ENCODE results near the gene ARMH1.
A peak's percentile ranks its signal among the peaks of the same experiment; 100 is the strongest.

GRCh38 chr1:44707959-44708831, 33.7 kb downstream of the ARMH1 start:
- no peak for TF ChIP-seq POLR2AphosphoS5 (IDR thresholded peaks at IDR 0.05)
- peak; percentile 36 to 82 (median 68) for TF ChIP-seq CTCF (IDR thresholded peaks at IDR 0.05 in 8 of 11, conservative IDR thresholded peaks at IDR 0.05 in 3 of 11)
- TF ChIP-seq POLR2A (IDR thresholded peaks at IDR 0.05) = no peak

Measured in spleen (tissue), 7 donors.